Lower lobe of right lung (tissue), 2 donors: ENCODE measurements around the gene ODC1. TPM values are rescaled to one million over a fixed set of nuclear protein-coding genes. Genes with fewer than 3 reads are reported as not detected.
A peak's percentile ranks its signal among the peaks of the same experiment; 100 is the strongest.

Experiments
- ATAC-seq, 2 donors: fragments of 200-7000 bp; cut with Tn5 transposase; one replicate each; pipeline ENCODE4 v1.9.1; 2020 to 2022; ENCODE audit warnings: mild to moderate bottlenecking in 2 of 2, moderate library complexity in 2 of 2
- DNase-seq: peaks from one replicate; pipeline ENCODE4 v3.0.0-alpha.2; 2020
- H3K27ac ChIP-seq: fragments of 200-600 bp; one replicate; pipeline ENCODE4 v1.8.0; 2022
- H3K27me3 ChIP-seq: fragments of 200-600 bp; one replicate; pipeline ENCODE4 v1.8.0; 2022; ENCODE audit warnings: low read depth
- H3K36me3 ChIP-seq: fragments of 200-600 bp; one replicate; pipeline ENCODE4 v1.8.0; 2022; ENCODE audit warnings: mild to moderate bottlenecking
- H3K4me1 ChIP-seq: fragments of 200-600 bp; one replicate; pipeline ENCODE4 v1.8.0; 2022
- H3K4me3 ChIP-seq: fragments of 200-600 bp; one replicate; pipeline ENCODE4 v1.8.0; 2022; ENCODE audit warnings: mild to moderate bottlenecking
- H3K9me3 ChIP-seq: fragments of 200-600 bp; one replicate; pipeline ENCODE4 v1.8.0; 2022
- CTCF ChIP-seq: fragments of 200-600 bp; IDR thresholded peaks from one replicate; pipeline ENCODE4 v1.8.0; 2022; ENCODE audit warnings: antibody characterized with exemption, mild to moderate bottlenecking
- intact Hi-C: fragments of 100-400 bp; cut with DNase I; formaldehyde crosslinking; loops from one replicate; pipeline ENCODE4 v1.11.0; 2022
- total RNA-seq: library from RNA; stranded (reverse); fragmentation: NEBNext Ultra II Directional; extraction: Animal tissue kit (Norgen Biotek cat#: 25700); gene quantifications from one replicate; pipeline ENCODE4 v1.2.1, GENCODE V29; 2021
- donor health status: DM: no; HTN: yes; CAD: no; lungs with severe emphysema.

ODC1 gene
- total RNA-seq, 1 donor from 2014 or later: 30.1 TPM

- H3K27ac ChIP-seq: no peak overlapping the region
- no peaks in the 10 kb centered on the region for H3K27me3 ChIP-seq
- peak; percentile 0 to 1 for ATAC-seq
- H3K36me3 ChIP-seq: peaks cover 4% of the 10 kb centered on the region
- peaks cover 16% of the 10 kb centered on the region for H3K4me1 ChIP-seq
- no peaks in the 10 kb centered on the region for H3K9me3 ChIP-seq
- no peak for DNase-seq
- H3K4me3 ChIP-seq: no peak overlapping the region
- intact Hi-C loops: no loop called here
- TF ChIP-seq CTCF: no peak
Observed at GRCh38 chr2:10433947-10434885, 13.9 kb downstream of the ODC1 start.

- no peak overlapping the region for H3K4me3 ChIP-seq
- ATAC-seq (no peak), DNase-seq (peak; percentile 24)
- H3K27me3 ChIP-seq: no peaks in the 10 kb centered on the region
- H3K9me3 ChIP-seq: no peaks in the 10 kb centered on the region
- H3K36me3 ChIP-seq: no peaks in the 10 kb centered on the region
- no peak for TF ChIP-seq CTCF
- H3K27ac ChIP-seq: no peak overlapping the region
- intact Hi-C loops: no loop called here
- peaks cover 16% of the 10 kb centered on the region for H3K4me1 ChIP-seq
Observed at GRCh38 chr2:10433264-10433946, 14.7 kb downstream of the ODC1 start.

- ATAC-seq: peak; percentile 63 to 64
- H3K9me3 ChIP-seq: no peaks in the 10 kb centered on the region
- peaks cover 16% of the 10 kb centered on the region for H3K4me1 ChIP-seq
- H3K36me3 ChIP-seq: peaks cover 8% of the 10 kb centered on the region
- H3K27ac ChIP-seq: no peak overlapping the region
- peak; percentile 65 for DNase-seq
- H3K4me3 ChIP-seq: peak overlapping the region; percentile 44
- intact Hi-C loops: no loop called here
- no peaks in the 10 kb centered on the region for H3K27me3 ChIP-seq
- no peak for TF ChIP-seq CTCF
Observed at GRCh38 chr2:10432311-10433181, 15.6 kb downstream of the ODC1 start.

- no peak for TF ChIP-seq CTCF
- Histone ChIP-seq H3K9me3 (no peaks in the 10 kb centered on the region), H3K4me1 (peaks cover 16% of the 10 kb centered on the region), H3K27me3 (no peaks in the 10 kb centered on the region), H3K27ac (no peak overlapping the region), H3K36me3 (peaks cover 15% of the 10 kb centered on the region), H3K4me3 (peak overlapping the region; percentile 44)
- no peak for DNase-seq
- ATAC-seq: peak; percentile 1 to 24
- intact Hi-C loops: no loop called here
Observed at GRCh38 chr2:10431797-10432196, 16.3 kb downstream of the ODC1 start.
